PC-3 (cell line): ENCODE data around the gene ARVCF.

ENCODE experiments used
- CTCF ChIP-seq: fragments of 300-600 bp; sonication (generic); conservative IDR thresholded peaks from 2 replicates; pipeline ENCODE4 v1.5.1; 2017; ENCODE audit warnings: antibody characterized with exemption, low read depth, mild to moderate bottlenecking, low read length
- EZH2 ChIP-seq: fragments of 300-600 bp; sonication (generic); IDR thresholded peaks from one replicate; pipeline ENCODE4 v1.6.1; 2017; ENCODE audit warnings: antibody characterized with exemption, mild to moderate bottlenecking, low read length; ENCODE audit not compliant: unreplicated experiment

DNA sequence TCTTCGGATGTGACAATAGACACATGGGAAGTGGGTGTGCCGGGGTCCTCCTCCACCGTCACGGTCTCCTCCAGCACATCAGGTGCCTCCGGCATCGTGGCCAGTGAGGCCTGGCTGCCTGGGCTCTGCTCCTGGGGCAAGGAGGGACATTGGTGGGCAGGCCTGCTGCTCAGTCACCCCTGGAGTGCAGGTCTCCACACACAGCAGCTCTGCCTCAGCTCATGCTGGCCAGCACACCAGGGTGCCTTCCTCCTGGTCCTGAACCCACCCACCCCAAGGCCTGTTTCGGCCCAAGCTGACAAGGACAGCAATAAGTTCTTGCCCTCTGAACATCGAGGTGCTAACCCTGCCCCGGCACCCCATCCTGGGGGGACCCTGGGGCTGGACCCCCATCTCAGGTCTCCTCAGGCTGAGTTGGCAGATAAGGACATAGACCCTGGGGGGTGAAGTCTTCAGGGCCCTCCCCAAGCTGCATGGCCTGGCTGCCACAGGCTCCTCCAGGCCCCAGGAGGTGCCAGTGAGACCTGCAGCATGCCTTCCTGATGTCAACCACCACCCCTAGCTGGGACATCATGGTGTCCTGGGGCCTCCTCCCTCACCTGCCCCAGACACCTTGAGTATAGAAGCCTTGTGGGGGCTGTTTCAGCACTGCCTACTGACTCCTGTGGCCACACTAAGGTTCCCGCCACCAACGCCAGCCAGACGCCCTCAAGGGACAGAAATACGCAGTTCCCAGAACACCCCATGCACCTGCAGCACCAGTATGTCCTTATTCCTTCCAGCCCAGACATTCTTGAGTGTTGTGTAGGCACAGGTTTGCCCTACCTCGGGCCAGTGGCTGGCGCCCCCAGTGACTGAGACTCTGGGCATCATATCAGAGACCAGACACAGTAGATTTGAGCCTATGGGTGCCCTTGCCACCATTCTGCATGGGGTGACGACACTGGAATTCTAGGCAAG is 34.4 kb downstream of the ARVCF start:
- TF ChIP-seq EZH2 (no peak), CTCF (no peak)
